Ramos (cell line): ENCODE results near the gene UBE2H.
"Not testable (repeated sequence)": the region's sequence is repeated elsewhere in the genome, so short reads cannot be mapped to it uniquely, and the experiment has no call there.

Experiments
- in situ Hi-C: fragments of 300-500 bp; cut with MboI; formaldehyde crosslinking; loops from one replicate; pipeline ENCODE4 v1.14.3; 2022; ENCODE audit warnings: low sequenced_read_pairs; ENCODE audit not compliant: unreplicated experiment

The UBE2H gene

GRCh38 chr7:129794461-129794860 lies 158.3 kb downstream of the UBE2H start:
- in situ Hi-C loops, result not testable (repeated sequence)

DNA sequence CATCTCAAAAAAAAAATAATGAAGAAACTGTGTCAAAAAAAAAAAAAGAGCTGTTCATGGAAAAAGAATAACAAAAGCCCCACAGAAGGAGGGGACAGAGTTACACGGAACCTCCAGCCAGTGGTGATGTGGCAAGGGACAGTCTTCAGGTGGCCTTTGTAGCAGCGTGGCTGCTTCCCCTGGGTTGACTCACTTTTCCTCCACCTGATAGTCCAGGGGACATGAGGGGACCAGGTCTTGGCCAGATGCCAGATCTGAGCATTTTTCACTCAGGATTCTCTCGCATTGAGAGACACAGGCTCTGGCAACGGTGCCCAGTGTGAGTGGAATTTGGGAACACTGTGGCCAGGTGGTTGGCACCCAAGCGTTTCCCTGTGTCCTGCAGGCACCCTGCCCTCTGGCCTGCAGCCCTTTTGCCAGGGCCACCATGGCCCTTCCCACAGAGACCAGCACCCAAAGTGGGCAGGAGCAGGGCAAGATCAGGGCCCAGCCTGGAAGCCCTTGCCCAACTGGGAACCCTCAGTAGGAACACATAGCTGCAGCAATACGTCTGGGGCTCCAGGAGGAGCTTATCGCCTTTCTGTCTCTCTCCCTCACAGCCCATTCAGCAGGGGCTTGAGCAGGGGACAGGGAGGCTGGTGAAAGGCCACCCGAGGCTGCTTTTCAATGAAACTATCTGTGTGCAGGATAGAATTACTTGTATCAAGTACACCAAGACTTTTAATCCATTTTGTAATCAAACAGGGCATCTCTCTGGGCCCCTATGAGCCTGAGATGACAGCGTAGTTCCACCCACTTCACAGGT lies 159.1 kb downstream of the UBE2H start:
- in situ Hi-C loops, result no loop called here

GRCh38 chr7:129792721-129793120 lies 160.0 kb downstream of the UBE2H start:
- in situ Hi-C loops, result no loop called here

- in situ Hi-C loops, result no loop called here
Measured at GRCh38 chr7:129790136-129790535, 162.6 kb downstream of the UBE2H start.

GRCh38 chr7:129789652-129790051 lies 163.1 kb downstream of the UBE2H start:
- in situ Hi-C loops, result no loop called here

- in situ Hi-C loops, result no loop called here
Measured at GRCh38 chr7:129789000-129789399, 163.8 kb downstream of the UBE2H start.

GRCh38 chr7:129786825-129787563 lies 165.8 kb downstream of the UBE2H start:
- in situ Hi-C loops, result no loop called here

DNA sequence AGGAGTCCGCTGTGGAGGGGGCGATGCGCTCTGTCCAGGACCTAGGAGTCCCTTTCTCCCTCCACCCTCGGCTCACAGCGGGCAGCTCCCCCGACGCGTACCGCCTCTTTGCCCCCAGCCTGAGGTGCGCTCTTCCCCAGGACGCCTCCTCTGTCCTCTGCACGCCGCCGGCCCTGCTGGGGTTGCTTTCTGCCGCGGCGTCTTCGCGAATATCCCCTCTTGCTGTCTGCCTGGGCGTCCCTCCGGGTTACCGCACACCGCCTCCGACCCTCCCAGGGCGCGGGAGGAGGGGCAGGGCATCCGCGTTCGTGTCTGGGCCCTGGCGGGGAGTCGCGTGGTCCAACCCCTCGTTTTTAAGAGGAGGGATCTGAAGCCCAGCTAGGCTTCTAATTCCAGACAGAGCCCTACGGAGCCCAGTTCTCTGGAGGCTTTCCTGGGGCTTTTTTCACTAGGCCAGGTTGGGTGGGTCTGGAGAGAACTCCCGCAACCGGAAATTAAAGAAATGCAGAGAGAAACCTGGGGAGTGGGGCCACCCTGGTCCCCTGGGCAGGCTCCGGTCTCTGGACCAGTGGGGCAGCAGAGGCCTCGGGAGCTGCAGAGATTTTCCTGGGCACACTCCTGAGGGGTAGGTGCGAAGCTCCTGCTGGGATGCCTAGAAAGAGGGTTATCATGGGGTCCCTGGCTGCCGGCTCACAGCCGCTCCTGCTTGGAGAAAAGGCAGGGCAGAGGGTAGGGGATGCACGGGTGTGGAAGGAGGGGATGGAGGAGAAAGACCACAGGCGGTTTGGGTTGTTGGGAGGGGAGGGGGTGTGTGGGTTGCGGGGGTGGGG lies 166.9 kb downstream of the UBE2H start:
- in situ Hi-C loops, result no loop called here

GRCh38 chr7:129784783-129785684 lies 167.7 kb downstream of the UBE2H start:
- in situ Hi-C loops, result no loop called here

- in situ Hi-C loops, result no loop called here
Measured at GRCh38 chr7:129784437-129784782, 168.3 kb downstream of the UBE2H start.

- in situ Hi-C loops, result no loop called here
Measured at GRCh38 chr7:129783584-129783919, 169.2 kb downstream of the UBE2H start.

DNA sequence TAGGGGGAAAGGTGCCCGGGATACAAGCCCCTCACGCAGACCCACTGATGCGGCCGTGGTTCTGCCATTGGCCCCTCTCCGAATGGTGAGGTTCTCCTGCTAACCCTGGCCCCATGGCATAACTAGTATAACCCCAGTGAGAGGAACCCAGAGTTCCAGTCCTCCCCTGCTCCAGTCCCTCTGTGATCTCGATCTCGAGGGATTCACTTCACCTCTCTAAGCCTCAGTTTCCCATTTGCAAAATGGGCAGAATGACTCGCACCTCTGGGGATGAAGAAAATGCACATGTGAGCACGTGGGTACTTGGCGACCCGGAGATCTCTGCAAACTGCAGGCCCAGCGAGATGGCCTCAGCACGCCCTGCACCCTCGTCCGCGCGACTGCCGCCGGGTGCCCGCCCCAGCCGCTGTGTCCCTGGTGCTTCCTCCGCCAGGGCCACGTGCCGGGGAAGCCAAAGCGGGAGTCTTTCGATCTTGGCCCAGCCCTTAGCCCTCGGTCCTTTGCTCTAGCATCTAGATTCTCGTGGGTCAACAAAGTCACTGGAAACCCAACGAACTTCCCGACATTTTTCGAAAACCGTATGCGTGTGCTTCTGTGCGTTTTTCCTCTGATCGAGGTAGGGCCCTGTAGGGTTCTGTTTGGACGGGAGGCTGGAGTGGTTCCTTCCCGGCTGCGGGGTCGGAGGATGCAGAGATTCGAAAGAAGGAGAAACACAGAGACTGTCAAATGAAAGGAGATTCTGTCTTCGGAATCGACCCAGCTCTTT lies 169.8 kb downstream of the UBE2H start:
- in situ Hi-C loops, result no loop called here

DNA sequence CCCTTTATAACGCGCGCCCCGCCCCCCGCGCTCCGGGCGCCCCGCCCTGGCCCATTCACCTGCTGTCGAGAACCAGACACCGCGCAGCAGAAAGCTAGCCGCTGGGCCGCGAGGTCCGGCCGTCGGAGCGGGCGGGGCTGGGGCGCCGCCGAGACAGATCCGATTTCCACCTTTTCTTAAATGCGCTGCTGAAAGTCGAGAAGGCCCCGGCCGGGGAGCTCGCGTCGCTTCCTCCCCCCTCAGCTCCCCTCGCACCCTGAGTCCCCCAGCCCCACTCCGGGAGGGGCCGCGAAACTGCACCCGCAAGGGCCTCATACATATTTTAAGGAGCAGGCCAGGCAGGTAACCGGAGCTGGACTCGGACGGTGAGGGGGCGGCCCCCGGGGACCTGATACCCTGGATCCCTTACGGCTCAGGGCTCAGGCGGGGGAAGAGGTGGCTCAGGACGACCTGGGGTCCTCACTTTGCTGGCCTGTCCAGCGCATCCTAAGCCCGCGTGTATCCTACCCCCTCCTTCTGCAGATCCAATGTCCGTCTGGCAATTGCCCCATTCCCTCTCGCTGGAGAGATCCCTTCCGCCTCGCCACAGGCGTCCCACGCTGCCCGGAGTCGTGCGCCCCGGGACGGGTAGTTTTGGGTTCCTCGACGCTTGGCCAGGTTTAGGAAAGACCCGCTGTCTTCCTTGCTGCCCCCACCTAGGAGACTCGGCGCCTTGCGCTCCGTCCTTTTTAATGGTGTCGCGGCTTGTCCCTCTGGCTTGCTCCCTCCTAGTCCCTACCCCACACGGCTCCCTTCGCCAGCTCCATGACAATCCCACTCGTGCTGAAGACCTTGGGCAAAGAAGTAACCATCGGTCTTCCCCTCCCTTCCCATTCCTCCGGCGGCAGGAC lies 170.6 kb downstream of the UBE2H start:
- in situ Hi-C loops, result no loop called here

DNA sequence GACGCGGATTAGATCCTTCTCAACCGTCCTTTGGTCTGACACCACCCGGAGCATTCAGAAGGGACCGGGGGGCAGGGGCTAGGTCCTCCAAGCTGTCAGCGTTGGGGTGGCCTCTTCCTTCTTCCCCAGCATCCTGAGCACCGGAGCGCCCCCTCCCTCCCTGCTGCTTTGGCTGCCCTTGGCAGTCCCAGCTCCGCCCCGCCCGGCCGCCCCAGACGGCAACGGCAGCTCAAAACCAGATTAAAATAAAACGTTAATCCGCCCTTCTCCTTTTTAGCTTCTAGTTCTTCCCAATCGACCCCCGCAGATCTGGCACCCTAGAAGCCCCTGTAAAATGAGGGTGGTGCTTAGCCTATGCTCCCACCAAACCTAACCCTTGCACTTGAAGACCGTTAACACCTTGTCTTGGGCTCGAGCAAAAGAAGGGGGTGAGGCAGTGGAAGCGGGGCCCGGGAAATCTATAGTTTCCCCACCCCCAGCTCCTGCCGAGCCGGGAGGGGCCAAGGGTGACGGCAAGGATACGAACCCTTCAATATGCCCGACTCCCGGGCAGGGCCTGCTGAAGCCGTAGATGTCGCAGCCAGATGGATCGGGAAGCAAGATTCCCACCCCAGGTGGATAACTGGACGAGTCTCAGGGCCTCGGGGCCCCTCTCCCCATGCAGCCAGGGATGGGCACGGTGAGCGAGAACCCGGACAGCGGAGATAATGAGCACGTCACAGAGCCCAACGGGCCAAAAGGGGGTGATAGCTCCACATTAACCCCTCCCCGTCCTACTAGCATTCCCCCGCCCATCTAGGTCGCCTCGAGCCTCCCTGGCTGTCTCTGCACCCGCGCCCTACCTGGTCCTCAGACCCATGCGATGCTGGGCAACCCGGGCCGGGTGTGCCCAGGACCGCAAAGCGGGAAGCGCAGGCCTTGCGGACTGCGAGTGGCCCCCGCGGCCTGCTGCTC lies 171.5 kb downstream of the UBE2H start:
- in situ Hi-C loops, result no loop called here
